Thyroid gland (tissue), 4 donors: ENCODE data around the gene ID3. TPM values are rescaled to one million over a fixed set of nuclear protein-coding genes. Genes with fewer than 3 reads are reported as not detected.

Experiments
- DNase-seq, 2 donors: peaks; one replicate each; pipeline ENCODE4 v3.0.0-alpha.2; 2019
- H3K27ac ChIP-seq, 3 donors: fragments of 200-600 bp; sonication (generic); 1 replicate in 2 of 3; 2 replicates in 1 of 3; pipeline ENCODE4 v1.5.1; 2016 to 2019; ENCODE audit warnings: mild to moderate bottlenecking in 1 of 3, moderate library complexity in 1 of 3
- H3K27me3 ChIP-seq: fragments of 200-600 bp; sonication (generic); one replicate; pipeline ENCODE4 v1.5.1; 2019
- H3K36me3 ChIP-seq, 2 donors: fragments of 200-600 bp; sonication (generic); one replicate each; pipeline ENCODE4 v1.5.1; 2016 to 2019
- H3K4me1 ChIP-seq, 2 donors: fragments of 200-600 bp; sonication (generic); one replicate each; pipeline ENCODE4 v1.5.1; 2017 to 2019
- H3K4me3 ChIP-seq, 3 donors: fragments of 200-600 bp; sonication (generic); replicated peaks in 1 of 3; 1 replicate in 2 of 3; 2 replicates in 1 of 3; pipeline ENCODE4 v1.5.1; 2016; ENCODE audit warnings: mild to moderate bottlenecking in 1 of 3
- H3K9me3 ChIP-seq: fragments of 200-600 bp; sonication (generic); one replicate; pipeline ENCODE4 v1.5.1; 2017
- CTCF ChIP-seq, 6 experiments: fragments of 200-600 bp in 3 of 6; fragments of 450-650 bp in 3 of 6; sonication (generic) in 3 of 6; IDR thresholded peaks; one replicate each; pipeline ENCODE4 v1.5.1; 2016 to 2019; ENCODE audit warnings: antibody characterized with exemption in 6 of 6, mild to moderate bottlenecking in 2 of 6, inconsistent platforms in 1 of 6, moderate library complexity in 1 of 6
- POLR2A ChIP-seq, 2 donors: fragments of 450-650 bp; IDR thresholded peaks; one replicate each; pipeline ENCODE4 v1.6.1; 2017; ENCODE audit warnings: antibody characterized with exemption in 2 of 2, mild to moderate bottlenecking in 2 of 2, moderate library complexity in 1 of 2
- WGBS, 2 donors: methylation state at CpG; one replicate each; pipeline ENCODE4 v1.1.5; 2017; 5-methylcytosine and 5-hydroxymethylcytosine counted together
- intact Hi-C: fragments of 100-400 bp; cut with DNase I; formaldehyde crosslinking; loops from one replicate; pipeline ENCODE4 v1.15.1; 2023
- total RNA-seq, 4 donors: library from RNA; depleted of rRNA; stranded (reverse); fragments of >200 nt; gene quantifications; one replicate each; pipeline ENCODE4 v1.2.3, GENCODE V29; 2016

ID3 gene
- total RNA-seq, 4 donors from 2014 or later: 279 to 388 (median 343) TPM

DNA sequence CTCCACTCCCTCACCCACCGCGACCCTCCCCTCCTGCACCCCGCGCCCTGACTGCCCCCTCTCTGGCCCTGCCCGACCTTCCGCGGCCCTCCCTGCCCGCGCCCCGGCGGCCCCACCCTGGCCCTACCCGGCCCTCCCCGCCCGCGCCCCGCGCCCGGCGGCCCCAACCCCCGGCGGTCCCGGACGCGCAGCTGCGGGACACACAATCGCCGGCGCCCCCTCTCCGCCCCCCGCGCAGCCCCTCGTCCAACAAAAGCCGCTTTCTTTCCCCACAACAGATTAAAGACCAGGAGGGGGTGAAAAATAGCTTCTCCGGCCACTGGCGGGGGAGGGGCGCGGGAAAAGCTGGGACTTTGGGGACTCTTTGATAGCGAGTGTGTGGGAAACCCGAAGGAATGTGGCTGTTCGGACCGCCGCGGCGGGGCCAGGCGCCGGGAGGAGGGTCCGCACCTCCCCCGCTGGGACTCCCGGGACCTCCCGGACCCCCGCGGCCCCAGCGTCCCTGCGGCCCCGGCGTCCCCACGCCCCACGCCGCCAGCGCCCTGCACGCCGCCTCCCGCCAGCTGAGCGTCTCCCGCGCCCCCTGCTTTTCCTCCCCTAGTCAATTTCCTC is 8.8 kb upstream of the ID3 start:
- Histone ChIP-seq H3K27ac (peak overlapping the region; percentile 75 to 86 (median 76)), H3K9me3 (no peaks in the 10 kb centered on the region), H3K4me3 (peak overlapping the region; percentile 38 to 44 (median 41)), H3K4me1 (peaks cover 40 to 50% of the 10 kb centered on the region in 2 donors), H3K27me3 (no peaks in the 10 kb centered on the region), H3K36me3 (no peaks in the 10 kb centered on the region)
- peak; percentile 52 to 59 for DNase-seq
- intact Hi-C loops: no loop called here
- WGBS, 2 donors: 1 to 3% methylated on average over 37 to 50 of the region's 66 CpGs
- no peak for TF ChIP-seq CTCF (IDR thresholded peaks at IDR 0.05)
- no peak for TF ChIP-seq POLR2A (IDR thresholded peaks at IDR 0.05)

DNA sequence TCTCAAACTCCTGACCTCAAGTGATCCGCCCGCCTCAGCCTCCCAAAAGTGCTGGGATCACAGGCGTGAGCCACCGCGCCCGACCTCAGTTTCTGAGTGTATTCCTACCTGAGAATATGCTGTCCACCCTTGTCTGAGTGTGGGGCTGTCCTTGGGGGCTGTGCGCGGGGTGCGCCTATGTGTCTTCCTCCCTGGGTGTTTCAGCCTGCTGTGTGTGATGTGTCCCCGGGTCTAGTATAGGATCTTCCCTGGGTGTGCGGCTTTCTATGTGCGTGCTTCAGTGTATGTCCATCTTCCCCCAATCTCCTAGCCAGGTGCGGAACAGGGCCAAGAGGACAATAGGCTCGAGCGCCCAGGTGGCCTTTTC is 8.3 kb upstream of the ID3 start:
- intact Hi-C loops: no loop called here
- Histone ChIP-seq H3K27ac (peak overlapping the region in 2 of 3 donors; percentile 75 to 86), H3K36me3 (no peaks in the 10 kb centered on the region), H3K4me1 (peaks cover 45 to 54% of the 10 kb centered on the region in 2 donors), H3K4me3 (peak overlapping the region in 1 of 3 donors; percentile 44), H3K9me3 (no peaks in the 10 kb centered on the region), H3K27me3 (no peaks in the 10 kb centered on the region)
- DNase-seq: no peak
- no peak for TF ChIP-seq POLR2A (IDR thresholded peaks at IDR 0.05)
- 66 to 72% methylated on average over 15 of the region's 15 CpGs for WGBS, 2 donors

- 80 to 89% methylated on average over 6 of the region's 6 CpGs for WGBS, 2 donors
- peaks cover 52 to 62% of the 10 kb centered on the region in 2 donors for H3K4me1 ChIP-seq
Measured at GRCh38 chr1:23566304-23566703, 7.0 kb upstream of the ID3 start.

GRCh38 chr1:23565776-23566175 is 6.5 kb upstream of the ID3 start:
- intact Hi-C loops: no loop called here
- no peaks in the 10 kb centered on the region for H3K36me3 ChIP-seq
- H3K27me3 ChIP-seq: no peaks in the 10 kb centered on the region
- no peaks in the 10 kb centered on the region for H3K9me3 ChIP-seq
- DNase-seq: no peak
- H3K4me3 ChIP-seq: no peak overlapping the region
- WGBS, 2 donors: 59 to 73% methylated on average over 3 of the region's 3 CpGs
- H3K4me1 ChIP-seq: peaks cover 58 to 67% of the 10 kb centered on the region in 2 donors
- TF ChIP-seq CTCF (IDR thresholded peaks at IDR 0.05) (no peak), POLR2A (IDR thresholded peaks at IDR 0.05) (no peak)
- H3K27ac ChIP-seq: peak overlapping the region; percentile 21 to 99 (median 98)

More at GRCh38 chr1:23566304-23566703, 7.0 kb upstream of the ID3 start:
- no peaks in the 10 kb centered on the region for H3K36me3 ChIP-seq
- H3K9me3 ChIP-seq: no peaks in the 10 kb centered on the region
- TF ChIP-seq POLR2A (IDR thresholded peaks at IDR 0.05) (no peak), CTCF (IDR thresholded peaks at IDR 0.05) (no peak)
- H3K27ac ChIP-seq: peak overlapping the region in 2 of 3 donors; percentile 98 to 99
- no peak overlapping the region for H3K4me3 ChIP-seq
- intact Hi-C loops: no loop called here
- no peak for DNase-seq
- no peaks in the 10 kb centered on the region for H3K27me3 ChIP-seq

DNA sequence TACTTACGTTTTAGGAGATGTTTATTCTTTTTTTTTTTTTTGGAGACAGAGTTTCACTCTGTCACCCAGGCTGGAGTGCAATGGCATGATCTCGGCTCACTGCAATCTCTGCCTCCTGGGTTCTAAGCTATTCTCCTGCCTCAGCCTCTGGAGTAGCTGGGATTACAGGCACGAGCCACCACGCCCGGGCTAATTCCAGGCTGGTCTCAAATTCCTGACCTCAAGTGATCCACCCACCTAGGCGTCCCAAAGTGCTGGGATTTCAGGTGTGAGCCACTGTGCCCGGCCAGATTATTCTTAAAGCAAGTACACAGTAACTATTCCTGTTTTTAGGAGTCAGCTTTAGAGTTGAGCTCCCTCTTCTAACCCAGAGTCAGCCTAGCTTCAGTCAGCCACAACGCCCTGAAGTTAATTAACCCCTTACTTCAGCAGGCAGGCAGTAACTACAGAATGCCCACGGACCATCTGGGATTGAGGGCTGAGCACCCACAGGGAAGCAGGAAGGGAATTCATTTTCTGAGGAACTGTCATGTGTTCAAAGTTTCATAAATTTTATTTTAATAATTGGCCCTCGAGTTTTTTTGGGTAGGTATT is 5.3 kb upstream of the ID3 start:
- Histone ChIP-seq H3K4me3 (no peak overlapping the region), H3K4me1 (peaks cover 69 to 75% of the 10 kb centered on the region in 2 donors)

More for the DNA sequence above, 5.3 kb upstream of the ID3 start:
- TF ChIP-seq POLR2A (IDR thresholded peaks at IDR 0.05): no peak
- no peak for TF ChIP-seq CTCF (IDR thresholded peaks at IDR 0.05)
- no peaks in the 10 kb centered on the region for H3K36me3 ChIP-seq
- 30 to 47% methylated on average over 10 of the region's 10 CpGs for WGBS, 2 donors
- peak; percentile 50 to 59 for DNase-seq
- intact Hi-C loops: no loop called here
- H3K9me3 ChIP-seq: no peaks in the 10 kb centered on the region
- H3K27ac ChIP-seq: peak overlapping the region; percentile 96 to 99 (median 98)
- H3K27me3 ChIP-seq: no peaks in the 10 kb centered on the region
